ENCODE data around the gene MCU.
A peak's percentile ranks its signal among the peaks of the same experiment; 100 is the strongest.
"Not testable (repeated sequence)": the region's sequence is repeated elsewhere in the genome, so short reads cannot be mapped to it uniquely, and the experiment has no call there.

The MCU gene

GRCh38 chr10:72762042-72762441 lies 70.1 kb downstream of the MCU start:
- DNase-seq (ENCODE audit: low spot score), result no peak

GRCh38 chr10:72763201-72763600 lies 71.3 kb downstream of the MCU start:
- no peak for DNase-seq (ENCODE audit: low spot score)

GRCh38 chr10:72764151-72764550 lies 72.2 kb downstream of the MCU start:
- DNase-seq (ENCODE audit: low spot score), result peak; percentile 78

GRCh38 chr10:72765051-72765745 lies 73.3 kb downstream of the MCU start:
- DNase-seq (ENCODE audit: low spot score), result peak; percentile 10

- not testable (repeated sequence) for DNase-seq (ENCODE audit: low spot score)
Measured at GRCh38 chr10:72771195-72771594, 79.3 kb downstream of the MCU start.

GRCh38 chr10:72772031-72772430 lies 80.1 kb downstream of the MCU start:
- no peak for DNase-seq (ENCODE audit: low spot score)

- no peak for DNase-seq (ENCODE audit: low spot score)
Measured at GRCh38 chr10:72779874-72780273, 87.9 kb downstream of the MCU start.

GRCh38 chr10:72782649-72783330 lies 90.8 kb downstream of the MCU start:
- no peak for DNase-seq (ENCODE audit: low spot score)

- no peak for DNase-seq (ENCODE audit: low spot score)
Measured at GRCh38 chr10:72783410-72783833, 91.5 kb downstream of the MCU start.

- DNase-seq (ENCODE audit: low spot score), result peak; percentile 81
Measured at GRCh38 chr10:72784551-72785351, 92.8 kb downstream of the MCU start.

- DNase-seq (ENCODE audit: low spot score), result no peak
Measured at GRCh38 chr10:72785409-72785808, 93.5 kb downstream of the MCU start.

GRCh38 chr10:72790216-72790990 lies 98.5 kb downstream of the MCU start:
- no peak for DNase-seq (ENCODE audit: low spot score)

GRCh38 chr10:72792288-72792687 lies 100.3 kb downstream of the MCU start:
- DNase-seq (ENCODE audit: low spot score), result no peak

- DNase-seq (ENCODE audit: low spot score), result no peak
Measured at GRCh38 chr10:72793752-72794151, 101.8 kb downstream of the MCU start.

- DNase-seq (ENCODE audit: low spot score), result no peak
Measured at GRCh38 chr10:72794260-72794659, 102.3 kb downstream of the MCU start.

- no peak for DNase-seq (ENCODE audit: low spot score)
Measured at GRCh38 chr10:72796042-72796441, 104.1 kb downstream of the MCU start.

GRCh38 chr10:72796538-72796937 lies 104.6 kb downstream of the MCU start:
- DNase-seq (ENCODE audit: low spot score), result no peak

GRCh38 chr10:72800000-72800740 lies 108.2 kb downstream of the MCU start:
- DNase-seq (ENCODE audit: low spot score), result peak; percentile 41

- no peak for DNase-seq (ENCODE audit: low spot score)
Measured at GRCh38 chr10:72800741-72801092, 108.8 kb downstream of the MCU start.

- no peak for DNase-seq (ENCODE audit: low spot score)
Measured at GRCh38 chr10:72801263-72801868, 109.4 kb downstream of the MCU start.

GRCh38 chr10:72802332-72802731 lies 110.4 kb downstream of the MCU start:
- DNase-seq (ENCODE audit: low spot score), result peak; percentile 16
